GM10266 (cell line): ENCODE measurements around the gene PRKAG2.

Source experiments
- DNase-seq: peaks from one replicate; pipeline ENCODE4 v3.0.0; 2012; ENCODE audit errors: extremely low spot score
- CTCF ChIP-seq: IDR thresholded peaks from 2 replicates; pipeline ENCODE4 v1.5.1; 2012; ENCODE audit warnings: mild to moderate bottlenecking, low read depth; ENCODE audit not compliant: control insufficient read depth, insufficient read depth; ENCODE audit errors: missing control alignments

The PRKAG2 gene

GRCh38 chr7:151763420-151763984, 113.4 kb downstream of the PRKAG2 start:
- no peak for TF ChIP-seq CTCF
- no peak for DNase-seq

- no peak for DNase-seq
Observed at GRCh38 chr7:151762583-151763245, 114.2 kb downstream of the PRKAG2 start.

GRCh38 chr7:151761957-151762356, 115.0 kb downstream of the PRKAG2 start:
- TF ChIP-seq CTCF = no peak
- DNase-seq = no peak

More at GRCh38 chr7:151762583-151763245, 114.2 kb downstream of the PRKAG2 start:
- no peak for TF ChIP-seq CTCF

- TF ChIP-seq CTCF = no peak
- no peak for DNase-seq
Observed at GRCh38 chr7:151761231-151761630, 115.7 kb downstream of the PRKAG2 start.

- TF ChIP-seq CTCF = peak; percentile 81
- DNase-seq = peak; percentile 80
Observed at GRCh38 chr7:151759591-151760042, 117.3 kb downstream of the PRKAG2 start.

GRCh38 chr7:151758622-151759540, 118.0 kb downstream of the PRKAG2 start:
- TF ChIP-seq CTCF = no peak
- DNase-seq = no peak
